Measurements from ENCODE around the gene AGFG1. TPM values are rescaled to one million over a fixed set of nuclear protein-coding genes. Genes with fewer than 3 reads are reported as not detected.

Gene AGFG1
- total RNA-seq, 1 experiment from 2014 or later = 126 TPM

DNA sequence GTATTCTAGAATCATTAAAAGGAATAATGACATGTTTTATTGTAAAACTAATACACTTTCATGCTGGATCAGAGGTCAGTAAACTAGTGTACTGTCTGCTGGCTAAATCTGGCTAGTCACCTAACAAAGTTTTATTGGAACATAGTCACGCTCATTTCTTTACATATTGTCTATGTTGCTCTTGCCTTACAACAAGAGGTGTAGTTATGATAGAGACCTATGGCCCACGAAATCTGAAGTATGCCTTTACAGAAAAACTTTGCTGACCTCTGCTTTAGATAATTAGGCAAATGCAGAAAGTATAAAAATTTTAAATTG is 96.9 kb downstream of the AGFG1 start:
- H3K4me3 Mint-ChIP-seq (ENCODE audit: low read depth, unreplicated experiment) = no peak overlapping the region
- no peak for DNase-seq
- no peaks in the 10 kb centered on the region for H3K4me1 Mint-ChIP-seq (ENCODE audit: low read depth, unreplicated experiment)
- no peaks in the 10 kb centered on the region for H3K27me3 Mint-ChIP-seq (ENCODE audit: unreplicated experiment)
- intact Hi-C loops (cut with micrococcal nuclease; ENCODE audit: unreplicated experiment) = no loop called here
- no TSS peak for BruUV-seq (replicated peaks)
- no peak overlapping the region for H3K27ac Mint-ChIP-seq (ENCODE audit: unreplicated experiment)
- CTCF ChIA-PET = no interaction called here
- TF ChIP-seq, protein P1, sequence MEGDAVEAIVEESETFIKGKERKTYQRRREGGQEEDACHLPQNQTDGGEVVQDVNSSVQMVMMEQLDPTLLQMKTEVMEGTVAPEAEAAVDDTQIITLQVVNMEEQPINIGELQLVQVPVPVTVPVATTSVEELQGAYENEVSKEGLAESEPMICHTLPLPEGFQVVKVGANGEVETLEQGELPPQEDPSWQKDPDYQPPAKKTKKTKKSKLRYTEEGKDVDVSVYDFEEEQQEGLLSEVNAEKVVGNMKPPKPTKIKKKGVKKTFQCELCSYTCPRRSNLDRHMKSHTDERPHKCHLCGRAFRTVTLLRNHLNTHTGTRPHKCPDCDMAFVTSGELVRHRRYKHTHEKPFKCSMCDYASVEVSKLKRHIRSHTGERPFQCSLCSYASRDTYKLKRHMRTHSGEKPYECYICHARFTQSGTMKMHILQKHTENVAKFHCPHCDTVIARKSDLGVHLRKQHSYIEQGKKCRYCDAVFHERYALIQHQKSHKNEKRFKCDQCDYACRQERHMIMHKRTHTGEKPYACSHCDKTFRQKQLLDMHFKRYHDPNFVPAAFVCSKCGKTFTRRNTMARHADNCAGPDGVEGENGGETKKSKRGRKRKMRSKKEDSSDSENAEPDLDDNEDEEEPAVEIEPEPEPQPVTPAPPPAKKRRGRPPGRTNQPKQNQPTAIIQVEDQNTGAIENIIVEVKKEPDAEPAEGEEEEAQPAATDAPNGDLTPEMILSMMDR (IDR thresholded peaks at IDR 0.05; ENCODE audit: unreplicated experiment) = no peak
- no peaks in the 10 kb centered on the region for H3K9me3 Mint-ChIP-seq (ENCODE audit: low read depth, unreplicated experiment)
- peaks cover 16% of the 10 kb centered on the region for H3K36me3 Mint-ChIP-seq (ENCODE audit: insufficient read depth, unreplicated experiment)

- intact Hi-C loops (cut with micrococcal nuclease; ENCODE audit: unreplicated experiment) = no loop called here
- Mint-ChIP-seq H3K4me1 (ENCODE audit: low read depth, unreplicated experiment) (no peaks in the 10 kb centered on the region), H3K27ac (ENCODE audit: unreplicated experiment) (peak overlapping the region; percentile 19), H3K27me3 (ENCODE audit: unreplicated experiment) (no peaks in the 10 kb centered on the region), H3K4me3 (ENCODE audit: low read depth, unreplicated experiment) (no peak overlapping the region), H3K9me3 (ENCODE audit: low read depth, unreplicated experiment) (no peaks in the 10 kb centered on the region), H3K36me3 (ENCODE audit: insufficient read depth, unreplicated experiment) (peaks cover 16% of the 10 kb centered on the region)
- no peak for DNase-seq
- BruUV-seq (replicated peaks) = no TSS peak
- TF ChIP-seq, protein P1 (IDR thresholded peaks at IDR 0.05; ENCODE audit: unreplicated experiment) = no peak
- CTCF ChIA-PET = interaction anchor here (0.6 kb wide), 1 partner anchor 382 kb away, joined by 3 read pairs; no protein-coding TSS in a partner anchor
Measured at GRCh38 chr2:227570615-227571014, 98.7 kb downstream of the AGFG1 start.

DNA sequence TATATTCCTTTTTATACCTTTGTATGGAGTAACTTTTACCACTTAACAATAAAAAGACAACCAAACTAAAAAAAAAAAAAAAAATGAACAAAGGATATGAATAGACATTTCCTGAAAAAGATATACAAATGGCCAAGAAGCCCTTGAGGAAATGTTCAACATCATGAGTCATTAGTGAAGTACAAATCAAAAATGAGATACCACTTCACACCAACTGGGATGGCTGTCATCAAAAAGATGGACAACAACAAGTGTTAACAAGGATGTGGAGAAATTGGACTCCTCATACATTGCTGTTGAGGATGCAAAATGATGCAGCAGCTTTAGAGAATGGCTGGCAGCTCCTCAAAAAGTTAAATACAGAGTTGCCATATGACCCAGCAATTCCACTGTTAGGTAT is 104.2 kb downstream of the AGFG1 start:
- CTCF ChIA-PET = interaction anchor here (0.6 kb wide), 2 partner anchors 23 to 203 kb away, joined by 3 to 6 read pairs; partner anchors contain the start of gene SCYGR2
- no peaks in the 10 kb centered on the region for H3K4me1 Mint-ChIP-seq (ENCODE audit: low read depth, unreplicated experiment)
- H3K9me3 Mint-ChIP-seq (ENCODE audit: low read depth, unreplicated experiment) = no peaks in the 10 kb centered on the region
- intact Hi-C loops (cut with micrococcal nuclease; ENCODE audit: unreplicated experiment) = loop anchor here (5.0 kb wide), 1 partner anchor 169 kb away; no protein-coding TSS in a partner anchor
- BruUV-seq (replicated peaks) = no TSS peak
- TF ChIP-seq, protein P1 (IDR thresholded peaks at IDR 0.05; ENCODE audit: unreplicated experiment) = no peak
- no peaks in the 10 kb centered on the region for H3K27me3 Mint-ChIP-seq (ENCODE audit: unreplicated experiment)
- H3K4me3 Mint-ChIP-seq (ENCODE audit: low read depth, unreplicated experiment) = no peak overlapping the region
- DNase-seq = no peak
- peaks cover 10% of the 10 kb centered on the region for H3K36me3 Mint-ChIP-seq (ENCODE audit: insufficient read depth, unreplicated experiment)
- no peak overlapping the region for H3K27ac Mint-ChIP-seq (ENCODE audit: unreplicated experiment)

- H3K27ac Mint-ChIP-seq (ENCODE audit: unreplicated experiment) = no peak overlapping the region
- no peaks in the 10 kb centered on the region for H3K4me1 Mint-ChIP-seq (ENCODE audit: low read depth, unreplicated experiment)
- intact Hi-C loops (cut with micrococcal nuclease; ENCODE audit: unreplicated experiment) = loop anchor here (5.0 kb wide), 1 partner anchor 170 kb away; no protein-coding TSS in a partner anchor
- CTCF ChIA-PET = interaction anchor here (0.8 kb wide), 1 partner anchor 171 kb away, joined by 3 read pairs; no protein-coding TSS in a partner anchor
- TF ChIP-seq, protein P1 (IDR thresholded peaks at IDR 0.05; ENCODE audit: unreplicated experiment) = no peak
- peaks cover 7% of the 10 kb centered on the region for H3K36me3 Mint-ChIP-seq (ENCODE audit: insufficient read depth, unreplicated experiment)
- no peaks in the 10 kb centered on the region for H3K27me3 Mint-ChIP-seq (ENCODE audit: unreplicated experiment)
- DNase-seq = no peak
- H3K9me3 Mint-ChIP-seq (ENCODE audit: low read depth, unreplicated experiment) = no peaks in the 10 kb centered on the region
- no peak overlapping the region for H3K4me3 Mint-ChIP-seq (ENCODE audit: low read depth, unreplicated experiment)
- BruUV-seq (replicated peaks) = no TSS peak
Measured at GRCh38 chr2:227576812-227577211, 104.9 kb downstream of the AGFG1 start.

All from Calu3 (cell line).